Osteocyte (in vitro differentiated cells): ENCODE measurements around the gene TPD52L2. TPM values are rescaled to one million over a fixed set of nuclear protein-coding genes. Genes with fewer than 3 reads are reported as not detected.
"Not testable (repeated sequence)": the region's sequence is repeated elsewhere in the genome, so short reads cannot be mapped to it uniquely, and the experiment has no call there.

ENCODE experiments used
- DNase-seq: peaks from one replicate; pipeline ENCODE4 v3.0.0; 2021; ENCODE audit warnings: mixed read lengths; ENCODE audit not compliant: unreplicated experiment; ENCODE audit errors: extremely low spot score
- H3K27ac Mint-ChIP-seq: one replicate; pipeline ENCODE4 v1.8.0; 2021; ENCODE audit warnings: mild to moderate bottlenecking, mixed read lengths; ENCODE audit not compliant: unreplicated experiment
- H3K27me3 Mint-ChIP-seq: one replicate; pipeline ENCODE4 v1.8.0; 2021; ENCODE audit warnings: mixed read lengths; ENCODE audit not compliant: unreplicated experiment
- H3K36me3 Mint-ChIP-seq: one replicate; pipeline ENCODE4 v1.8.0; 2021; ENCODE audit warnings: mixed read lengths; ENCODE audit not compliant: unreplicated experiment
- H3K4me1 Mint-ChIP-seq: one replicate; pipeline ENCODE4 v1.8.0; 2021; ENCODE audit warnings: mixed read lengths; ENCODE audit not compliant: unreplicated experiment
- H3K4me3 Mint-ChIP-seq: one replicate; pipeline ENCODE4 v1.8.0; 2021; ENCODE audit warnings: mild to moderate bottlenecking, moderate library complexity, mixed read lengths; ENCODE audit not compliant: unreplicated experiment
- H3K9me3 Mint-ChIP-seq: one replicate; pipeline ENCODE4 v1.8.0; 2021; ENCODE audit warnings: mixed read lengths; ENCODE audit not compliant: unreplicated experiment
- total RNA-seq: library from RNA; stranded (reverse); gene quantifications from 2 replicates; pipeline ENCODE4 v1.2.1, GENCODE V29; 2021
- TF ChIP-seq, protein P1 (sequence below): fragments of 200-600 bp; sonication (generic); IDR thresholded peaks from 2 replicates; pipeline ENCODE4 v1.5.0; 2021; ENCODE audit warnings: antibody characterized with exemption, mild to moderate bottlenecking, moderate library complexity

TPD52L2 gene
- total RNA-seq, 1 donor from 2014 or later: 102 TPM

DNA sequence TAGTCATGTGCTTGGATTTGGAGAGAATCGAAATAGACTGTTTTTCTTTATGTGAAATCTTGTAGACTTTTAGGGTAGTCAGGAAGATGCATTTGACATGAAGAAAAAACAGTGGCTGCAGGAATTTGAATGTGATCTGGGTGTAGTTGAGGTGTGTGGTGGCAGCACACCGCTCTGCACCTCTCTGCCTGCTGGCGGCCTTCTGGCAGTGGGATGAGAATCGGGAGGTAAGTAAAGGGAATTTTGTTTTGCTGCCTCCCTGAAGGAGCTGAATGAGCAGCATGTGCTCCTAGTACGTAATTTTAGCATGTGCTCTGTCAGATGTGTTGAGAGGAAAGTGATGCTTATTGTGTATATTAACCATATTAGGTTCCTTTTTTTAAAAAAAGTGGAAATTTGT lies 3.2 kb downstream of the TPD52L2 start:
- Mint-ChIP-seq H3K27ac (no peak overlapping the region), H3K36me3 (peaks cover 15% of the 10 kb centered on the region), H3K9me3 (no peaks in the 10 kb centered on the region), H3K4me1 (peaks cover 25% of the 10 kb centered on the region), H3K27me3 (no peaks in the 10 kb centered on the region), H3K4me3 (no peak overlapping the region)
- DNase-seq: no peak
- TF ChIP-seq, protein P1, sequence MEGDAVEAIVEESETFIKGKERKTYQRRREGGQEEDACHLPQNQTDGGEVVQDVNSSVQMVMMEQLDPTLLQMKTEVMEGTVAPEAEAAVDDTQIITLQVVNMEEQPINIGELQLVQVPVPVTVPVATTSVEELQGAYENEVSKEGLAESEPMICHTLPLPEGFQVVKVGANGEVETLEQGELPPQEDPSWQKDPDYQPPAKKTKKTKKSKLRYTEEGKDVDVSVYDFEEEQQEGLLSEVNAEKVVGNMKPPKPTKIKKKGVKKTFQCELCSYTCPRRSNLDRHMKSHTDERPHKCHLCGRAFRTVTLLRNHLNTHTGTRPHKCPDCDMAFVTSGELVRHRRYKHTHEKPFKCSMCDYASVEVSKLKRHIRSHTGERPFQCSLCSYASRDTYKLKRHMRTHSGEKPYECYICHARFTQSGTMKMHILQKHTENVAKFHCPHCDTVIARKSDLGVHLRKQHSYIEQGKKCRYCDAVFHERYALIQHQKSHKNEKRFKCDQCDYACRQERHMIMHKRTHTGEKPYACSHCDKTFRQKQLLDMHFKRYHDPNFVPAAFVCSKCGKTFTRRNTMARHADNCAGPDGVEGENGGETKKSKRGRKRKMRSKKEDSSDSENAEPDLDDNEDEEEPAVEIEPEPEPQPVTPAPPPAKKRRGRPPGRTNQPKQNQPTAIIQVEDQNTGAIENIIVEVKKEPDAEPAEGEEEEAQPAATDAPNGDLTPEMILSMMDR: no peak

DNA sequence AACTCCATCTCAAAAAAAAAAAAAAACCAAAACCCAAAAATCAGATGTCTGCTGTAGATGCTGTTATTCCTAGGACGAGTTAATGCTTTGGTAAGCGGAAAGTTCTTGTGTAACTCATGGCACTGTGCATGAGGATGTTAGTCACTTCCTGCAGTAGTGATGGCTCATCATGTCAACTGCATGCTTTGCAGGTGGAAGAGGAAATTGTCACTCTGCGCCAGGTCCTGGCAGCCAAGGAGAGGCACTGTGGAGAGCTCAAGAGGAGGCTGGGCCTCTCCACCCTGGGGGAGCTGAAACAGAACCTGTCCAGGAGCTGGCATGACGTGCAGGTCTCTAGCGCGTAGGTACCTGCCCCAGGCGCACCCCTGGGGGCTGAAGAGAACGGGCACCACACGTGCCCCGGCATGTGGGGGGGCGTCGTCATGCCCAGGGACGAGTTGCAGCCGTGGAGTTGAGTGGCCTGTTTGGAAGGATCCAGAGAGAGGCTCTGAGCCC lies 8.5 kb downstream of the TPD52L2 start:
- TF ChIP-seq, protein P1: no peak
- Mint-ChIP-seq H3K27ac (no peak overlapping the region), H3K4me1 (no peaks in the 10 kb centered on the region), H3K27me3 (no peaks in the 10 kb centered on the region), H3K4me3 (no peak overlapping the region), H3K36me3 (peaks cover 34% of the 10 kb centered on the region), H3K9me3 (no peaks in the 10 kb centered on the region)
- DNase-seq: no peak

DNA sequence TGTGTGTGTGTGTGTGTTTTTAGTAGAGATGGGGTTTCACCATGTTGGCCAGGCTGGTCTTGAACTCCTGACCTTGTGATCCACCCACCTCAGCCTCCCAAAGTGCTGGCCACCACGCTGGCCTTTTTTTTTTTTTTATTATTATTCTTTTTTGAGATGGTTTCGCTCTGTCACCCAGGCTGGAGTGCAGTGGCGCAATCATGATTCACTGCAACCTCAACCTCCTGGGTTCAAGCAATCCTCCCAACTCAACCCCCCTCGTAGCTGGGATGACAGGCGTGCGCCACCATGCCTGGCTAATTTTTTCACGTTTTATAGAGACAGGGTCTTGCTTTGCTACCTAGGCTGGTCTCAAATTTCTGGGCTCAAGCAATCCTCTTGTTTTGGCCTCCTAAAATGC lies 9.2 kb downstream of the TPD52L2 start:
- H3K4me1 Mint-ChIP-seq, H3K27me3 Mint-ChIP-seq, H3K4me3 Mint-ChIP-seq, H3K27ac Mint-ChIP-seq, H3K9me3 Mint-ChIP-seq, DNase-seq: not testable (repeated sequence)
- peaks cover 34% of the 10 kb centered on the region for H3K36me3 Mint-ChIP-seq

DNA sequence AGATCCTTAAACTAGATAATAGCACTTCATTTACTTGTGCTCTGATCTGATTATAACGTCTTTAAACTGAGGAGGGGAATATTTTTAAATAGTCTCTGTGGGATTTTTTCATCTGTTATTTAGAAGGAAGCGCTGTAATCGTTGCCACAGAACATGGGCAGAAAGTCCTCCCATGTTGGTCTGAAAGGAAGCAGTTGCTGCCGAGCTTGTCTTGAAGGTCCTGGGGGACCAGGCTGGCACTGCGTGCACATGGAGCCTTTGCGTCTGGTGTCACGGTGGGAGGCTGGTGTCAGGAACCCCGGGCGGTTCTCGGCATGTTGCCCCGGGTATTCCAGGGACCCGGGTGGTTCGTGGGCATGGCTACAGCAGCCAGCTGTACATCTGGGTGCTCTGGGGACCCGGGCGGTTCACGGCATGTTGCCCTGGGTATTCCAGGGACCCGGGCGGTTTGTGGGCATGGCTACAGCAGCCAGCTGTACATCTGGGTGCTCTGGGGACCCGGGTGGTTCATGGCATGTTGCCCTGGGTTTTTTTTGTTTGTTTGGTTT lies 11.5 kb downstream of the TPD52L2 start:
- peaks cover 32% of the 10 kb centered on the region for H3K36me3 Mint-ChIP-seq
- no peak for DNase-seq
- H3K27ac Mint-ChIP-seq: no peak overlapping the region
- H3K4me1 Mint-ChIP-seq: no peaks in the 10 kb centered on the region
- TF ChIP-seq, protein P1: no peak
- no peaks in the 10 kb centered on the region for H3K27me3 Mint-ChIP-seq
- no peaks in the 10 kb centered on the region for H3K9me3 Mint-ChIP-seq
- no peak overlapping the region for H3K4me3 Mint-ChIP-seq

DNA sequence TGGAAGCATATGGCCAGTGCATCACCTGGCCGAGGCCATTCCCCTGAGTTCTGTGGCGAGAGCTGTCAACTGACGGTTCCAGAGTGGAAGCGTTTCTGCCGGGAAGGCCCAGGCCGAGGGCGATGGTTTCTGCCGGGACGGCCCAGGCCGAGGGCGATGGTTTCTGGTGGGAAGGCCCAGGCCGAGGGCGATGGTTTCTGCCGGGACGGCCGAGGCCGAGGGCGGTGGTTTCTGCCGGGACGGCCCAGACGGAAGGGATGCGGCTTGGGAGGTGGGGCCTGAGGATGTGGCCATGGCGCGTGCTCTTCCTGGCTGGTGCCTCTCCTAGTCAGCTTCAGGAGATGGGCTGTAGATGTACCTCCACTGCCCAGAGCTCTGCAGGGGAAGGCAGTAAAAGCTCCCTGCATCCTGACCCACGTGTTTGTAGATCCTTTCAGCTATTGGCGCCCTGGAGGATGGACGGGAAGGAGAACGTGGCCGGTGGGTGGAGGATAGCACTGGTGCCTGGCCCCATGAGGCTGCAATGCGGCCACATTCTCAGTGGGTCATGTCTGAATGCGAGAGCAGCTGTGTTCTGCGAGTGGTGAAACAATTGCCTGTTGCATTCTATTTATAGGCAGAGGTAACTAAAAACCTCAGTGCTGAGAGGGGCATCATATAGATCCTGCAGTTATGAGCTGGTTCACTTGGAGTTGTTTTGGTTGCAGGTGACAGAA lies 12.8 kb downstream of the TPD52L2 start:
- Mint-ChIP-seq H3K9me3 (no peaks in the 10 kb centered on the region), H3K27ac (no peak overlapping the region), H3K4me3 (no peak overlapping the region), H3K27me3 (no peaks in the 10 kb centered on the region), H3K4me1 (no peaks in the 10 kb centered on the region), H3K36me3 (peaks cover 24% of the 10 kb centered on the region)
- TF ChIP-seq, protein P1: no peak
- DNase-seq: no peak
